Sigmoid colon (tissue), 7 donors: ENCODE data around the gene GP1BB. TPM values are rescaled to one million over a fixed set of nuclear protein-coding genes. Genes with fewer than 3 reads are reported as not detected.

Source experiments
- DNase-seq: peaks from one replicate; pipeline ENCODE4 v3.0.0-alpha.2; 2019
- H3K27ac ChIP-seq, 4 donors: fragments of 200-600 bp; sonication (generic); one replicate each; pipeline ENCODE4 v1.5.1; 2016 to 2019; ENCODE audit warnings: mild to moderate bottlenecking in 1 of 4
- H3K27me3 ChIP-seq, 3 donors: fragments of 200-600 bp; sonication (generic); one replicate each; pipeline ENCODE4 v1.5.1; 2019; ENCODE audit warnings: mild to moderate bottlenecking in 1 of 3
- H3K36me3 ChIP-seq, 4 donors: fragments of 200-600 bp; sonication (generic); one replicate each; pipeline ENCODE4 v1.5.1; 2016 to 2019
- H3K4me1 ChIP-seq, 4 donors: fragments of 200-600 bp; sonication (generic); one replicate each; pipeline ENCODE4 v1.5.1; 2017 to 2019
- H3K4me3 ChIP-seq, 4 donors: fragments of 200-600 bp; sonication (generic); one replicate each; pipeline ENCODE4 v1.5.1; 2017 to 2019; ENCODE audit warnings: mild to moderate bottlenecking in 2 of 4, moderate library complexity in 1 of 4
- H3K9me3 ChIP-seq, 4 donors: fragments of 200-600 bp in 3 of 4; sonication (generic) in 3 of 4; one replicate each; pipeline versions ENCODE4 v1.5.1 to v1.6.1; 2013 to 2019
- EP300 ChIP-seq, 4 donors: sonication (generic); formaldehyde crosslinking; IDR thresholded peaks; one replicate each; pipeline ENCODE4 v1.6.1; 2017; ENCODE audit warnings: antibody characterized with exemption in 4 of 4
- POLR2A ChIP-seq, 2 donors: fragments of 450-650 bp; IDR thresholded peaks; one replicate each; pipeline ENCODE4 v1.6.1; 2016; ENCODE audit warnings: antibody characterized with exemption in 2 of 2, mild to moderate bottlenecking in 2 of 2, moderate library complexity in 2 of 2
- POLR2AphosphoS5 ChIP-seq, 4 donors: sonication (generic); formaldehyde crosslinking; IDR thresholded peaks; one replicate each; pipeline ENCODE4 v1.6.1; 2017; ENCODE audit warnings: antibody characterized with exemption in 4 of 4
- WGBS, 2 donors: extraction: QIAGEN DNeasy Blood & Tissue Kit; methylation state at CpG; one replicate each; pipeline ENCODE4 v1.1.7; 2013; 5-methylcytosine and 5-hydroxymethylcytosine counted together
- intact Hi-C: fragments of 100-400 bp; cut with DNase I; formaldehyde crosslinking; loops from one replicate; pipeline ENCODE4 v1.15.1; 2023
- polyA plus RNA-seq, 3 donors: library from polyadenylated mRNA; stranded (reverse); fragments of 200-250 nt; gene quantifications; one replicate each; pipeline ENCODE4 v1.2.3, GENCODE V29; 2013
- total RNA-seq, 4 donors: library from RNA; depleted of rRNA; stranded (reverse); fragments of >200 nt; gene quantifications; one replicate each; pipeline ENCODE4 v1.1.0, GENCODE V29; 2016
- TF ChIP-seq, protein P1 (sequence below), 4 experiments: fragments of 450-650 bp in 3 of 4; fragments of 200-600 bp in 1 of 4; IDR thresholded peaks; one replicate each; pipeline ENCODE4 v1.5.1; 2016 to 2019; ENCODE audit warnings: antibody characterized with exemption in 4 of 4, mild to moderate bottlenecking in 3 of 4, moderate library complexity in 2 of 4
- donor health status: healthy with polysubstance abuse.
- donor health status: Bipolar disorder and iron deficiency.
- donor health status: healthy.

The GP1BB gene
- total and polyA plus RNA-seq, 7 donors = 1.1 to 2.9 (median 1.9) TPM; not detected in 2

GRCh38 chr22:19700790-19701419 lies 22.4 kb upstream of the GP1BB start:
- Histone ChIP-seq H3K4me3 (no peak overlapping the region), H3K9me3 (no peaks in the 10 kb centered on the region), H3K36me3 (no peaks in the 10 kb centered on the region), H3K4me1 (no peaks in the 10 kb centered on the region), H3K27ac (no peak overlapping the region), H3K27me3 (peaks cover 0 to 9% (median 0%) of the 10 kb centered on the region in 3 donors)
- intact Hi-C loops = no loop called here
- no peak for DNase-seq
- TF ChIP-seq POLR2A (IDR thresholded peaks at IDR 0.05) = no peak
- TF ChIP-seq POLR2AphosphoS5 (IDR thresholded peaks at IDR 0.05) = no peak
- no peak for TF ChIP-seq EP300 (IDR thresholded peaks at IDR 0.05)
- TF ChIP-seq, protein P1, sequence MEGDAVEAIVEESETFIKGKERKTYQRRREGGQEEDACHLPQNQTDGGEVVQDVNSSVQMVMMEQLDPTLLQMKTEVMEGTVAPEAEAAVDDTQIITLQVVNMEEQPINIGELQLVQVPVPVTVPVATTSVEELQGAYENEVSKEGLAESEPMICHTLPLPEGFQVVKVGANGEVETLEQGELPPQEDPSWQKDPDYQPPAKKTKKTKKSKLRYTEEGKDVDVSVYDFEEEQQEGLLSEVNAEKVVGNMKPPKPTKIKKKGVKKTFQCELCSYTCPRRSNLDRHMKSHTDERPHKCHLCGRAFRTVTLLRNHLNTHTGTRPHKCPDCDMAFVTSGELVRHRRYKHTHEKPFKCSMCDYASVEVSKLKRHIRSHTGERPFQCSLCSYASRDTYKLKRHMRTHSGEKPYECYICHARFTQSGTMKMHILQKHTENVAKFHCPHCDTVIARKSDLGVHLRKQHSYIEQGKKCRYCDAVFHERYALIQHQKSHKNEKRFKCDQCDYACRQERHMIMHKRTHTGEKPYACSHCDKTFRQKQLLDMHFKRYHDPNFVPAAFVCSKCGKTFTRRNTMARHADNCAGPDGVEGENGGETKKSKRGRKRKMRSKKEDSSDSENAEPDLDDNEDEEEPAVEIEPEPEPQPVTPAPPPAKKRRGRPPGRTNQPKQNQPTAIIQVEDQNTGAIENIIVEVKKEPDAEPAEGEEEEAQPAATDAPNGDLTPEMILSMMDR (IDR thresholded peaks at IDR 0.05) = no peak
- 89 to 94% methylated on average over 6 of the region's 6 CpGs for WGBS, 2 donors

GRCh38 chr22:19701420-19702145 lies 21.8 kb upstream of the GP1BB start:
- H3K36me3 ChIP-seq = no peaks in the 10 kb centered on the region
- TF ChIP-seq, protein P1 (IDR thresholded peaks at IDR 0.05) = no peak
- TF ChIP-seq POLR2AphosphoS5 (IDR thresholded peaks at IDR 0.05) (no peak), EP300 (IDR thresholded peaks at IDR 0.05) (no peak), POLR2A (IDR thresholded peaks at IDR 0.05) (no peak)
- no peaks in the 10 kb centered on the region for H3K9me3 ChIP-seq
- peaks cover 0 to 10% (median 0%) of the 10 kb centered on the region in 3 donors for H3K27me3 ChIP-seq
- H3K4me3 ChIP-seq = no peak overlapping the region
- intact Hi-C loops = no loop called here
- no peak overlapping the region for H3K27ac ChIP-seq
- peak; percentile 9 for DNase-seq
- 83 to 84% methylated on average over 10 of the region's 10 CpGs for WGBS, 2 donors
- no peaks in the 10 kb centered on the region for H3K4me1 ChIP-seq

DNA sequence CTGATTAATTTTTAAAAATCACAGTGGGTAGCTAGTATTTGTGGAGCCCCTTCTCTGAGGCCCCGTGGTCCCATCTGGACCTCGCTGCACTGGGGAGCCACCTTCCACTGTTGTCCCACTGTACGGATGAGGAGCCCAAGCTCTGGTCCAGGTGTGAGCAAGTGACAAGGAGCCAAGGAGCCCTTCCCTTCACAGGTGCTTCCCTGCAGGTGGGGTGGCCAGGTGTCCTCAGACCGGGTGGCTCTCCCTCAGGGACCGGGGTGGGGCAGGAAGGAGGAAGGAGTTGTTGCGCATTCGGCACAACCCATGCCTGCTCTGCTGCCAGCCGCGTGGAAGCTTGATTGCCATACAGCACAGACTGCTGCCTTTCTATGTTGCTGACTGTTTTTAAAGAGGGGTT lies 19.5 kb upstream of the GP1BB start:
- Histone ChIP-seq H3K4me1 (no peaks in the 10 kb centered on the region), H3K4me3 (no peak overlapping the region), H3K27me3 (peaks cover 0 to 15% (median 0%) of the 10 kb centered on the region in 3 donors), H3K9me3 (no peaks in the 10 kb centered on the region), H3K27ac (no peak overlapping the region), H3K36me3 (no peaks in the 10 kb centered on the region)
- TF ChIP-seq EP300 (IDR thresholded peaks at IDR 0.05) (no peak), POLR2AphosphoS5 (IDR thresholded peaks at IDR 0.05) (no peak), POLR2A (IDR thresholded peaks at IDR 0.05) (no peak)
- TF ChIP-seq, protein P1 (IDR thresholded peaks at IDR 0.05) = no peak
- intact Hi-C loops = no loop called here
- 28 to 58% methylated on average over 9 of the region's 9 CpGs for WGBS, 2 donors
- DNase-seq = peak; percentile 54

DNA sequence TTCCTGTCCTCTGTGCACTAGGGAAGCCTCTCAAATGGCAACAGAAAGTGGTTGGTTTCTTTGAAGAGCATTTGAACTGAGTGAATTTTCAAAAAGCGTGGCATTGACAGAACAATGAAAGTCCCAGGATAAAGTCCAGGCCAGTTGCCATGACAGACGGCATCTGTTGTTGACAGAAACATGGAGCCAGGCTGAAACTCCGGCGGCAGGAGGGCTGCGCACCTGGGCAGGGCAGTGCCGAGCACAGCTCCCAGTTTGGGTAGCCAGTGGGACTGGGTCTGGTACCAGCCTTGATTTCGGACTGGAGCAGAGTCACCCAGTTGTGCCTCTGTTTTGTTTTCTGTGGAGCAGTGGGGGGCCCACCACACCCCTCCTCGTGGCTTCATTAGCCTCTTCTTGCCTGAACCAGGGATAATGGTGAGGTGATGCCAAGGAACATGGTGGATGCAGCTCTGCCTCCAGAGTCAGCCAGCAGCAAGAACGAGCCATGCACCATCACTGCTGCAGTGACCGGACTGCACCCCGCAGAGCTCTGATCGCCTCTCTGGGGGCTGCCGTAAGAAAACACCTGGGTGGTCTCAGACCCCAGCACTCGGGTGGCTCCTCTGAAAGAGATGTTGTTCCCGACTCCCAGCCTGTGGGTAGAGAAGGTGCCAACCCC lies 18.9 kb upstream of the GP1BB start:
- H3K4me1 ChIP-seq = no peaks in the 10 kb centered on the region
- H3K9me3 ChIP-seq = no peaks in the 10 kb centered on the region
- peak; percentile 32 for DNase-seq
- H3K27me3 ChIP-seq = peaks cover 0 to 15% (median 0%) of the 10 kb centered on the region in 3 donors
- no peak for TF ChIP-seq POLR2A (IDR thresholded peaks at IDR 0.05)
- 49 to 75% methylated on average over 15 of the region's 15 CpGs for WGBS, 2 donors
- no peak overlapping the region for H3K4me3 ChIP-seq
- intact Hi-C loops = no loop called here
- H3K27ac ChIP-seq = no peak overlapping the region
- H3K36me3 ChIP-seq = no peaks in the 10 kb centered on the region
